IPS-NIHi7 (cell line): ENCODE results near the gene COQ8B.

Source experiments
- DNase-seq: peaks from one replicate; pipeline ENCODE4 v3.0.0; 2012; ENCODE audit warnings: mixed read lengths; ENCODE audit errors: extremely low spot score

Gene COQ8B

DNA sequence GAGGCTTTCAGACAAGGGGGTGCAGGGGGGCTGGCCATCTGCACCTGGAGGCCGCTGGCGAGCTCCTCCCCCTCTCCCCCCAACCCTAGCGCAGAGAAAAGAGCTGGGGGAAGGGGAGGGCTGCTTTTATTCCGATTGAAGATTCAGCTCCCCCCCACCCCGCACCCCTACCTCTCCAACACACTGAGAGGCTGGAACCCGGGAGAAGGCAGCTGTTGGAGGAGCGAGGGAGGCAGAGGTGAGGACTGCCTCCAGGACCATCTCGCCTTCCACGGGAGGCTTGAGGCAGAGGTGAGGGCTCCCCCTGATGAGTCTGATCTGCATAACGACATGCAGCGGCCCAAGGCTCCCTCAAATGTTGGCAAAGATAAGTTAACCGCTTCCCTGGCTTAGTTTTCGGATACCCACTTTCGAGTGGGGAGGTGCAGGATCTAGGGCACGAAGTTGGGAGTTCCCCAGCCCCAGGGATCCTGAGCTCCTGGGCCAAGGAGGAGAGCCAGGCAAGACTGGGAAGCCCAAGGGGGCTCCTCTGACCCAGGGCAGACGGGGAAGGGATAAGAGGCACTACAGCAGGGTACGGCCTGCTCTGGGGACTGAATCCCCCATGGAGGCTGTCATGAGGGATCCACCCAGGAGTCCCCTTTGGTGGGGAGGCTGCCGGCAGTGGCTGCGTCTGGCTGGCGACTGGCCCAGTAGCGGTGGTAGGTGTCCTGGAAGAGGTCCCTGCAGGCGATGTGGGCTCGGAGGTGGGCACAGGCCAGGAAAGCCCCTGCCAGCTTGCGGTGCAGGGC lies 25.1 kb downstream of the COQ8B start:
- DNase-seq: peak; percentile 56

DNA sequence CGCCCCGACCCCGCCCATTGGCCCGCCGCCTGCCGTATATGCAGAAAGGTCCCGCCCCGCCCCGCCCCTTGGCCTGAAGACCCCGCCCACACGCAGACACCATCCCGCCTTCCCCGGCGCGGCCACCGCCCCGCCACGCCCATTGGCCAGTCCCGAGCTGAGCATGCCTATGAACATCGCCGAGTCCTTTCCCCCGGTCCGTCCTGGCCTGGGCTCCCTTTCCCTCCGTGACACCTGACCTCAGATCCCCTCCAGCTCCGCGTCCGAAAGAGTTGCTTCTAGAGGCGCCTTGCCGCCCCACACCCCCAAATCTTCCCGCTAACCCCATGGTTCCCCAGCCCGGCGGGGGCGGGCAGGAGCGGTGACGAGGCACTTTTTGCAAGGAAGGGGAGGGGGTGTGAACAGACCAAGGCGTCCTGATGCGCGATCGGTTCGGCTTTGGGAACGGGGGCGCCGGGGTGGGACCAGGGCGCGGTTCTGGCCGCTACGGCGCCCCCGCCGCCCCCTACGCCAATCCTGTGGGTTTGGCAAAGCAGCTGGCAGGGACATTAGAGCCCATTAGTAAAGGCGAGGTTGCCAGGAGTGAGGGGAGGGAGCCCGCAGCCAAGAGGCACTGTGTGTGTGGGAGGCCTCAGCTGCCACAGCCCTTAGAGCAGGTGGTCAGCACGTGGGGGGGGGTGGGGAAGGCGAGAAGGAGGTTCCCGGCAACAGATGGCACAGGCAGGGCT lies 25.8 kb downstream of the COQ8B start:
- DNase-seq: peak; percentile 99

DNA sequence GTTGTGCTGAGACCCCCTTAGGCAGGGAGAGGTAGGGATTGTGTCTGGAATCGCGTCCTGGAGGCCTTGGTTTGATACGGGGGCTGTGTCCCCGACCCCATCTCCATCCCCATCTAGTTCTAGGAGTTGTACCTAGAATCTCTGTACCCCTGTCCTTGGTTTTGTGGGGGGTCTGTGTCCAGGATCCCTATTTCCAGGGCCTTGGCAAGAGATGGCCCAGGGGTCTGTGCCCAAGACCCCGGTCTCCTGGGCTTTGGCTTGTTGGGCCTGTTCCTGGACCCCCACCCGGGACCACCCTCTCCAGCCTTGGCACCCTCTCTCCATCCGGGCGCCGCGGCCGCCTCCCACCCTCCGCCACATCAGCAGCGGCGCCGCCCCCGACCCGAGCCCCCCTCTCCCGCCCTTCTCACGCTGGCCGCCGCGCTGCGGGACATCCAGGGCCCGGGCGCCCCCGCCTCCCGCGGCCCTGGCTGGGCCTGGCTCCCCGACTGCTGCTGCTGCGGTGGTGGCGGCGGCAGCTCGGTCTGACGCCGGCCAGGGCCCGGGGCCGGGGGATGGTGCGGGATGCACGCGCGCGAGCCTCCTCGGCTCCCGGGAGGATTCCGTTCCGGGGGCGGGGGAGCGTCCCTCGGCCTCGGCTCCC lies 26.5 kb downstream of the COQ8B start, which contains the start of gene NUMBL:
Gene NUMBL (minus strand): TSS at position 602 of the 643 bp plus-strand sequence. CDS start 168 bp downstream, at position 434.
- no peak for DNase-seq

- peak; percentile 35 for DNase-seq
These were observed 27.2 kb downstream of the COQ8B start for GRCh38 chr19:40689339-40690049.

- DNase-seq: no peak
These were observed 27.7 kb downstream of the COQ8B start for GRCh38 chr19:40688987-40689338.

GRCh38 chr19:40688309-40688708 lies 28.4 kb downstream of the COQ8B start:
- no peak for DNase-seq

GRCh38 chr19:40687525-40688016 lies 29.1 kb downstream of the COQ8B start:
- no peak for DNase-seq

DNA sequence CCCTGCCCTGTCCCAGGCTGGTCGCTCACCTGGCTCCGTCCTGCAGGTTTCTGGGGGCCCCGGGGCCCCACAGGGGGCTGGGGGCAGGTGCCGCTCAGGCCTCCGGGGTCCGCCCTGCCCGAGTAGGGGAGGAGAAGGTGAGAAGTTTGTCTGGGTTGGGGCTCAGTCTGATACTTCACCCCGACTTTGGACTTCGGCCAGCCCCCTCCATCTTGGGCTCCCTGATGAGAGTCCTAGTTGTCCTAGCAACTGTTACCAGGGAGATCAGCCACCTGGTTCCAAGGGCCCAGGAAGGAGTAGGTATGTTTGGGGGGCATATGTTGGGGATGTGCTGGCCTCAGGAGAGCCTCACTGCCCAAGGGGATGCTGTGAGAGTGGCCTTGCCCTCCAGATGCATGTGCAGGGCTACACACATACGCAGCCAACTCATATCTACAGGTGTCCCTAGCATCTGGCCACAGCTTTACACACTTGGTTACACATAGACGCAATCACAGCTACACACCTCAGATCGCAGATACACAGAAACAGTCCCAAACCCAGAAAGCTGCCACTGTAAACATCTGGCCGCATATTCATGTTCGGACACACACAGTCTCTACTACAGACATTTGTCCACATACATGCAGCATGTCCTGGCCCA lies 29.7 kb downstream of the COQ8B start:
- DNase-seq: no peak

DNA sequence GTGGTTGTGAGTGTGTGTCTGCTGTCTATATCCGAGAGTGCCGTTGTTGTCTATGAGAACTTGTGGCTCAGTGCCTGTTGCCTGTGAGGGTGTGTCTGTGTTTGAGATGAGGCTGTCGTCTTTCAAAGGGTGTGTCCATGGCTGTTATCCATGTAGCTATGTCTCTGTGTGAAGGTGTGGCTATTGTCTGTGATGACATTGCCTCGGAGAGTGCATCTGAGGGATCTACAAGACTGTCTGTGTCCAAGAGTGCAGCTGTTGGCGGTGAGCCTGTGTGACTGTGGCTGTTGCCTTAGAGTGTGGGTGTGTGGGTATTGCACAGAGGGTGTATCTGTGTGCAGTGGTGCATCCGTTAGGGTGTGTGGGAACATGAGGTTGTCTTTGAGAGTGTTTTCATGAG lies 31.1 kb downstream of the COQ8B start:
- DNase-seq: no peak

DNA sequence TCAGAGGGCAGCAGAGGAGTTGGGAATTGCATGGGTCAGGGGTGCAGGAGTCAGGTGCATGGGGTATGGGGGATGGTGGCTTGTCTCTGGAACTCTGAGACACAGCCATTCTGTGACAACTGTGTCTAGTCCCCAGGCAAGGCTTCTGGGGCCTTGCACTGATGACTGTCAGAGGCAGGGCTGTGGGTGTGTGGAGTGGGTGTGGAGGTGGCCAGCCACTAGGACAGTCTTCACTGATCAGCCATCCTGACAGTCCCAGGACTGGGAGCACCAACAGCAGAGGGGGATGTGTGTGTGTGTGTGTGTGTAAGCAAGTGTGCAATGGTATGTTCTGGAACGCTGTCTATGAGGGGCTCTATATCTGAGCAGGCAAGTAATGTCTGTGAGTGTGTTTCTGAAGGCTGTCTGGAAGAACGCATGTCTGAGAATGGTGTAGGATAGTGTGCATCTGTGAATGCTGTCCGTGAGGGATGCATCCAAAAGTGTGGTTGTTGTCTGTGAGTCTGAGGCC lies 31.6 kb downstream of the COQ8B start:
- no peak for DNase-seq

- no peak for DNase-seq
These were observed 32.4 kb downstream of the COQ8B start for GRCh38 chr19:40684280-40684679.

- no peak for DNase-seq
These were observed 33.2 kb downstream of the COQ8B start for GRCh38 chr19:40683437-40683836.

DNA sequence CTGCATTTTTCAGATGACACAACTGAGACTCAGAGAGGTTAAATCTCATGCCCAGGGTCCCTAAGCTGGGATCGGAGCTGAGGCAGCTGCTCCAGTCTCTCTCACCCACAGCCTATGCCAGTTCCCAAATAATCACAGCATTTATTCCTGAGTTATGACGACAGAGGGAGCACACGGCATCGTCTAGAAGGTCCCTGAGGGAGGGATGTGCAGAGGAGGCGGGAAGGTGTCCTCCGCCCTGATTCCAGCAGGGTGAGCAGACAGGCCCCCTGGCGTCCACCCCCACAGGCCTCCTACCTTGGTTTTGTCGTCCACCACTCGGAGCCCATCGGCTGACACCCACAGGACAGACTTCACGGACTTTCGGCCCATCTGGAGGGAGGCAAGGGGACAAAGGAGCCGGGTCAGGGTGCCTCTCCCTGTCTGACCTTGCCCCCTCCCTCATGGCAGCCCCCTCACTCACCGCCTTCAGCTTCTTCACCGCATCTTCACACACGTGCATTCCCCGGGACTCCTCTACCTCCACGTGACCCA lies 34.2 kb downstream of the COQ8B start:
- DNase-seq: no peak

- DNase-seq: no peak
These were observed 35.6 kb downstream of the COQ8B start for GRCh38 chr19:40681039-40681438.

DNA sequence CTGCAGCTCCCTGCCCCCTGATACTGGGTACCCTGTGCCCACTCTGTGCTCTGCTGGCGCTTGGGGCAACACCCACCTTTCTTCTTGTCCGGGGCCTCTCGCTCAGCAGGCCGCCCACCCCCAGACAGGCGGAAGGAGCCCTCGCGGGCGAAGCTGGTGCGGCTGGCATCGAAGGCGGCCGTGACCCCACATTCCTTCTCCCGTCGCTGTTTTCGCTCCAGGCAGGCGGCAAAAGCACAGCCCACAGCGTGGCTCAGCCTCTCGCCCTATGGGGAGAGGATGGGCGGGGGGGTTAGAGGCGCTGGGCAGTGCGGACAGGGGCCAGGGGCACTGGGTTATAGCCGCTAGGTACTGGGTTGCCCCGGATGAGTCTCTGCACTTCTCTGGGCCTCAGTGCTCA lies 39.5 kb downstream of the COQ8B start:
- no peak for DNase-seq

- no peak for DNase-seq
These were observed 42.4 kb downstream of the COQ8B start for GRCh38 chr19:40674291-40674690.

GRCh38 chr19:40673397-40673796 lies 43.3 kb downstream of the COQ8B start:
- no peak for DNase-seq

DNA sequence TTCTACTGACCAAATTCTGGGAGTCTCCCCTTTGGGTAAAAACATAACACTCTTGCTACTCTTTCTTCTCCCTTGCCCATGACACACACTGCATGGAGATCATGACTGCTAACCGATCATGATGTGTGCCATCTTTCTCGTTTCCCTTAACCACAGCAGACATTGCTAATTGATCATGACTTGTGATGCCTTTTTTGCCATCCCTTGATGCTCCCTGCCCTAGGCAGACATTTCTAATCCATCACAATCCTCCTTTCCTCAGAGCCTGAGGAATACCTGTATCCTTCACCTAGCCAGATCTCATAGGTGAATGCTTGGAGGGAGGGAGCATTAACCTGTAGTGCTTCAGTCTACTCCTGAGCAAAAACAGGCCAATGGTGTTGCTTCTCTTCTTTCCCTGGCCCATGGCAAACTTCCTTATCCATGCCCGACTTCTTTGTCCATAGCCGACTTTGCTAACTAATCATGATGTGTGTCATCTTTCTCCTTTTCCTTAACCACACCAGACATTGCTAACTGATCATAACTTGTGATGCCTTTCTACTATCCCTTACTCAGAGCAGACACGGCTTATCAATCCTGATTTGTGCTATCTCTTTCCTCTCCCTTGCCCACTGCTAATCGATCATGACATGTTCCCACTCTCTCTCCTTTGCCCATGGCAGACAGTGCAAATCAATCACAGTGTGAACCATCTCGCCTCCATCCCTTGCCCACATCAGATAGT lies 44.0 kb downstream of the COQ8B start:
- no peak for DNase-seq

DNA sequence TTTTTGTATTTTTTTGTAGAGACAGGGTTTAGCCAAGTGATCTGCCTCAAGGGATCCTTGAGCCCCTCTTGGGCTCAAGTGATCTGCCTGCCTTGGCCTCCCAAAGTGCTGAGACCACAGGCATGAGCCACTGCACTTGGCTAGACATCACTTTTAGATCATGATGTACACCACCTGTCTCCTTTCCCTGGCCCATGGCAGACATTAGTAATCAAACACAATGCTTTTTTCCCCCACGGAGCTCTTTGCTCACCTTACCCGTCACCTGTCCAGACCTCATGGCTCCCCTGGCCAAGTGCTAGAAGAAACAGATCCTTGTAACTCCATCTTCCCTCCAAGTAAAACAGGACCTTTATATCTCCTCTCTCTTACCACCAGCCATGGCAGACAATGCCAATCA lies 44.6 kb downstream of the COQ8B start:
- no peak for DNase-seq

- no peak for DNase-seq
These were observed 45.3 kb downstream of the COQ8B start for GRCh38 chr19:40671404-40671803.
